ENCODE data around the gene PAQR4.

The PAQR4 gene

DNA sequence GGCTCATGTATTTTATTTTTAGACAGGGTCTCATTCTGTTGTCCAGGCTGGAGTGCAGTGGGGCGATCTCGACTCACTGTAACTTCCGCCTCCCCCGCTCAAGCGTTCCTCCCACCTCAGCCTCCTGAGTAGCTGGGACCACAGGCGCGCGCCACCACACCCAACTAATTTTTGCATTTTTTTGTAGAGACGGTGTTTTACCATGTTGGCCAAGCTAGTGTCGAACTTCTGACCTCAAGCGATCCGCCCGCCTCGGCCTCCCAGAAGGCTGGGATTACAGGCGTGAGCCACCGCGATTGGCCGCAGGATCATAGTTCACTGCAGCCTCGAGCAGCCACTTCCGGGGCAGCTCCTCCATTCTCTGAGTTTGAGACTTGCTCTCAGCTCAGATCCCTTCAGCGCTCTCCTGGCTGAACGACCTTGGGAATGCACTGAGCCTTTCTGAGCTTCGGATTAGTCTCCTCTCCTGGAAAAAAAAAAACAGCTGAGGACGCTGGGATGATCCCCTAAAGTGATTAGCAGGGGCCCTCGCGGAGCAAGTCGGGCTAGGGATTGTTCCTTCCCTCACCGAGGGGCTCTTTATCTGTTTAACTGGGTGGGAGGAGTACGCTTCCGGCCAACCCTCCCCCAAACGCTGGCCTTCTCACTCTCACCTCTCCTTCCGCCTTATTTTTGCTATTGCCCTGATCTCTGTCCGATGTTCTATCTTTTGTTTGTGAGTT lies 12.2 kb downstream of the PAQR4 start:
- no peak for DNase-seq

DNA sequence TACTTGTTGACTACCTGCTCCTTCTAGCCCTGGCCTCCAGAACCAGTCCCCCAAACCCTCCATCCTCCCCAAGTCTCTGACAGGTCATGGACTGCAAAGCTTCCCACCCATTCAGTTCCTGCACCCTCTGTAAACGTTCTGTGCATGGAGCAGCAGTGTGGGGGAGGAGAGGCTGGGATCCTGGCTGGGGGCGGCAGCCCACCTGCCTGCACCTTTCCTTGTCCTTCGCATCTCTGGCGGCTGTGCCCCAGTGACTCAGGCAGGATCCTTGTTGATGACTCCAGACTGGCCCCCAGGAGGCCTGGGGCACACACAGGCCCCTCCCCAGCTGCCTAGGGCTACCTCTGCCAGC lies 12.7 kb downstream of the PAQR4 start:
- DNase-seq, result no peak

DNA sequence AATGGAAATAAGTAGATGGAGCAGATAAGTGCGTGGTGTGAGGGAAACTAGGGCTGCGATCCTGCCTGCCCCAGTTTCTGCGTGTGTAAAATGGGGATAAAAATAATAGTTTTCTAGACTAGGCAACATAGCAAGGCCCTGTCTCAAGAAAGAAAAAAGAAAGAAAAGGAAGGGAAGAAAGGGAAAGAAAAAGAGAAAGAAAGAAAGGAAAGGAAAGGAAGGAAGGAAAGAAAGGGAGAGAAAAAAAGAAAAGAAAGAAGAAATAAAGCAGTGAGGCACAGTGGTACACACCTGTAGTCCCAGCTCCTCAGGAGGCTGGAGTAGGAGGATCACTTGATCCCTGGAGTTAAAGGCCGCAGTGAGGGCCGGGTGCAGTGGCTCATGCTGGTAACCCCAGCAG lies 13.3 kb downstream of the PAQR4 start:
- no peak for DNase-seq

DNA sequence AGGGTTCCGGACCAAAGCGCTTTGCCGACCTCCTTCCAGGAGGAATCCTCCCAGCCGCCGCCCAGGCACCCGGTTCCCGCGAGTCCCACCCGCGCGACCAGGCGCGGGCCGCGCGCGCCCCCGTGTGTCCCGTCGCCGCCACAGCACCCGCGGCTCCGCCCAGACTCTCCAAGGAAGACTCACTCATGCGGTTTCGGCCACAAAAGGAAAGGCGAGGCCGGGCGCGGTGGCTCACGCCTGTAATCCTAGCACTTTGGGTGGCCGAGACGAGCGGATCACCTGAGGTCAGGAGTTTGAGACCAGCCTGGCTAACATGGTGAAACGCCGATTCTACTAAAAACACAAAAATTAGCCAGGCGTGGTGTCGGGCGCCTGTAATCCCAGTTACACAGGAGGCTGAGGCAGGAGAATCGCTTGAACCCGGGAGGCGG lies 14.6 kb downstream of the PAQR4 start:
- DNase-seq, result peak; percentile 61

DNA sequence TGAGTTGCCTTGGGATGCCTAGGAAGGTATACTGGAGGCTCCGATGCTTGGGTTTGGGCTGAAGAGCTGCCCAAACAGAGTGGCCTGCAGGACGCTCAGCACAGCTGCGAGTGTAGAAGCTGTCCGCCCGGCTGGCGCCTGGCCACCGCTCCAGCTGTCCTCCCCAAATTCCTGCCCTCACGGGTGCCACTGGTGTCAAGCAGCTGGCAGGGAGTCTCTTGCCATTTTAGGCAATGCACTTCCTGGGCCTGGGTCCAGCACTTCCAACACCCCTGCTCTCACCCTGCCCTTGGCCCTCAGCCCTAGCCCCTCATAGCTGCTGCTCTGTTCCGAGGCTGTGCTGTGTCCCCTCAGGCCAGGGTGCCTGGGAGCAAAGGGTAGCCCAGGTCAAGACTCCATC lies 16.3 kb downstream of the PAQR4 start:
- no peak for DNase-seq

DNA sequence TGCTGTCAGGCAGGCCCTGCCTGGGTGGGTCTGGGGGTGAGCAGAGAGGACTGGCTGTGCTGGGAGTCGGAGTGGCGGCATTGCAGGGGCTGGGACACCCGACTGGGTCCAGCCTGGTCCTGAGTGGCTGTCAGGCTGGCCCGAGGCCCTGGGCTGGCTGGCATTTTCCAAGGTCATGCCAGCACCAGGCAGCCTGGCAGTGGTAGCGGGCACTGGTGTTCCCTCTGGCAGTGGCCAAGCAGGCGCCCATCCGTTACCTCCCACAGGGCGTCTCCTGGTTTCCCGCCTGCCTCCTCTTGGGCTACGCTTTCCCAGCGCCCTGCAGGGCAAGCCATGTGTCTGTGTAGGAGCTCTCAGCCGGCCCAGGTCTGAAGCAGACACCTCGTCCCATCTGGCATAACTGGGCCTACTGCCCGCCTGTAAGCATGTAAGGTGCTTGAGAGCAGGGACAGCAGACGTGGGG lies 16.8 kb downstream of the PAQR4 start:
- DNase-seq, result no peak

DNA sequence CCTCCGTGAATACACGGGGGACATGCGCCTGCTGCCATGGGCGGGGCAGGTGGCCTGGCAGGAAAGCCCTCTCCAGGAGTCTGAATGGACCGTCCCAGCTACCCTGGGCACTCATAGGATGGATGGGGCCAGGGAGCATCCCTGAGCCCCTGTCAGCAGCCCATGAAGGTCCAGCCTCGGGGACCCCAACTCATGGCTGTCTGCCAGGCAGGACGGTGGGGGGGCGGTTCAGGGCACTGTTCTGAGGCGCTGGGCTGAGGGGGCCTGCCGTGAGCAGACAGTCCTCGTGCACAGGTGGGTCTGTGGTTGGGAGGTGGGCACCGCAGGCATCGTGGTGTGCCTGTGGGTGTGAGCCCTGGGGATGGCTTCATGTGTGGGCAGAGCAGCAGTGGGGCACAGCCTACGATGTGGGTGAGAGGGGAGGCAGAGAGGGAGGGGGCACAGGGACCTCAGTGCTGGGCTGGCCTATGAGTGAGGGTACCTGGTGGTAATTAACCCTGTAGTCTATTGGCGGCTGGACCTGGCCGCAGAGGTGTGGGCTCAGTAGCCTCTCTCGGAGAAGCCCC lies 17.6 kb downstream of the PAQR4 start:
- no peak for DNase-seq

DNA sequence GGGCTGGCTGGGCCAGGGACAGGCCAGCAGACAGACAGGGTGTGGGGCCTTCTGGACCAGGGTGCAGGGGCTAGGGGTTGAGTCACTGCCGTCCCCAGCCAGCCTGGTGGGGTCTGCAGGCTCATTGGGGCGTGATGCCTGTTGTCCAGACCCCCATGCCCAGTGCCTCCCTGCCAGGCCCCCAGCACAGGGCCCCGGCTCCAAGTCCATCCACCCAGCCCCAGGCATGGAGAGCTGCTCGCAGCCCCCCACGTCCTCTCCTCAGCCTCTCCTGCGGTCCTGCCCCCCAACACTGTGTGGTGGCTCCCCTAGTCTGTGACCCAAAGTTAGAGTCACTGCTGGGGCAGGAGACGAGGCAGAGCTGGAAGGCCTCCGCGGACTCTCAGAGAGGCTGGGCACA lies 18.1 kb downstream of the PAQR4 start:
- no peak for DNase-seq

DNA sequence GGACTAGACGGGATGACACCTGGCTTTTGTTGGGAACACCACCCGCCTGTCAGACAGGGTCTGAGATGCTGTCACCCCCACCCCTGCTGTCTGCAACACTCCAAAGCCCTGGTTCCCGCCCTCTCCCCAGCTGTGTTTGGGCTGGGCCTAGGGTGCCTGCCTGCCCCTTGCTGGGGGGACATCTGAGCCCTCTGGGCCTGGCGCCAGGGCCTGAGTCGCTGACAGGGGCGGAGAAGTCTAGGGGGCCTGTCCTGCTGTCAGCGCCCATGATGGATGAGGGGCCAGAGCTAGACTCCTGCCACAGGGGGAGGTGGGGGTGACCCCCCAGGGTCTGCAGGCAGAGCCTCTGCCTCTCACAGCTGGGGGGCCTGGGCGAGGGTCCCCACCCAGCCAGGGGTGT lies 18.7 kb downstream of the PAQR4 start:
- DNase-seq, result no peak

DNA sequence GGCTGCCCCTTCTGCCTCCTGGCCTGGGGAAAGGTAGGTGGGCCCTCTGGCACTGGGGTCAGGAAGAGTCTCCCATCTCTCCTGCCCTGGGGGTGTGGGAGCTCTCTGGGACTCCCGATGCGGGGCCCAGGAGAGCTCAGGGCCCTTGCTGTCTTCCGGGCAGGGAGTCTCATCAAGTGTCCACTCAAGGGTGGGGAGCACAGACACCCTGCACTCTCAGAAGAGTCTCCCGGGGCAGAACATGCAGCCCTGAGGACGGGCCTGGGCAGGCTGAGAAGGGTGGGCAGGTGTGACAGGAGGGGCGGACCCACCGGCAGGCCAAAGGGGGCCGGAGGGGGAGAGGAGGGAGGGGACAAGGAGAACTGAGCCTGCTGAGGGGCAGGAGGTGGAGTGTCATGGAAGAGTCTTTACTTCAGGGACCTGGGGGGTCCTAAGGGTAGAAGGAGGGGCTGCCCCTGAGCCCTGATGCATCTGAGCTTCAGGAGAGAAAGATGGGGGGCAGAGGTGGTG lies 19.5 kb downstream of the PAQR4 start:
- no peak for DNase-seq

DNA sequence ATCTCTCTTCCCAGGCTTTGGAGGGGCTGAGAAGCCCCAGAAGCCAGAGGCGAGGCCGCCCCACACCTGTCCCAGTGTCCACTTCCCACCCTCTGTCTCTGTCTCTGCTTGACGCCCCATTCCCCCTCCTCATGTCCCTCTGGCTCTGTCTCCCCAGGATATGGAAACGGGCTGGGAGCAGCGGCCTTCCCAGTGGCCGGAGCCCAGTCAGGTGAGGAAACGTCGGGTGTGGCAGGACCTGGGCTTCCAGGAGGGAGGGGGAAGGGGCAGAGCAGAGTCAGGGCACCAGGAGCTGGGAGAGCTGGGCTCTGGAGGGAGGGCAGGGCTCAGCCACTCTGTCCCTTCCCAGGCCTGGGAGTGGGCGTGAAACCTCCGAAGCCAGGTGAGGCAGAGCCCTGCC lies 21.7 kb downstream of the PAQR4 start:
- DNase-seq, result no peak

DNA sequence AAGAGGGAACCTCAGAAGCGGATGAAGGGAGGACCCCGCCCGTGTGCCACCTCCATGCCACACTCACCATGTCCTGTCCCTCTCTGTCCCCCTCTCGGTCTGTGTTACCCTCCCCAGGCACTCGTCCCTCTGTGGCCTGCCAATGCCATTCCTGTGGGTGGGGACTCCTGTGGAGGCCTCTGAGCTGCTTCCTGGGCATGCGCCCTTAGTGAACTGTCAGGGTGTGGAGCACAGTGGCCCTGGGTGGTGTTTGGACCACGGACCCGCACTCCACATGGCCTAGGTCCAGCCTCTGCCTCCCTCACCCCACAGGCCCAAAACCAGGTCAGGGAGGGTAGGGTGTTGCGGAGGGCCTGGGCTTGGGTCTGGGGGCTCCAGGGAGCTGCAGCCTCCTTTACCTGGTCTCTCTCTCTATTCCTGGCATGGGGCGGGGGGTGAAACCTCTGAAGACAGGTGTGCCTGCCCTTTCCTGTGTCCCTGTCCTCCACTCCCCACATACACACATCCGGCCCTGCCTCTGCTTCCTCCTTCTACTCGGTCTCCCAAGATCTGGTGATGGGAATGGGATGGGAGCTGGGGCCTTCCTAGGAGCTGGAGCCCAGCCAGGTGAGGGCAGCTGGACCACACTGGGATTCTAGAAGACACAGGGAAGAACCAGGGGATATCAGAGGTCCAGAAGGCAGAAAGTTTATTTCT lies 22.6 kb downstream of the PAQR4 start:
- DNase-seq, result no peak

DNA sequence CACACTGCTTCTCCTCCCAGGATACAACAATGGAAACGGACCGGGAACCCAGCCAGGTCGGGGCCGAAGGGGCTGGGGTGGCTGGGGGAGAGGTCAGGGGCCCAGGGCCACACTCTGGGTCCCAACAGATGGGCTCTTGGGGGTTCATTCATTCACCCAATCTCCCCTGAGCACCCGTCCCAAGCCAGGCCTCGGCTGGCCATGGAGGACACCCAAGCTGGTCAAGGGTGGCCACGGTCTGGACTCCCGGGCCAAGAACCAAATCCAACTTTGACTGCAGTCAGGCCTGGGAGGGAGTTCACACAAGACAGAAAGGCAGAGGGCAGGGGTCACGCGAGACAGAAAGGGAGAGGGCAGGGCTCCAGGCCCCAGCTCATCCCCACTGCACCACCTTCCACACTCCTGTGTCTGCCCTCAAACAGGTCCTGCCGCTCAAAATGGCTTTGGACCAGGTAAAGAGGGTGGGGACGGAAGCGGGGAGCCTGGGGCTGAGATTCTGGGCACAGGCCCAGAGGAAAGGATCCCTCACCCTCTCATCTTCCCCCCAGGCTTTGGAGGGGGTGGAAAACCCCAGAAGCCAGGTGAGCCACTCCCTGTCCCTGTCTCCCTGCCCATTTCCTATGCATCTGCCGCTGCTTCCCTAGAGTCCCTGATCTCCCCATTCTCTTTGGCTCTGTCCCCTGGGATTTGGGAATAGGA lies 23.4 kb downstream of the PAQR4 start:
- no peak for DNase-seq

DNA sequence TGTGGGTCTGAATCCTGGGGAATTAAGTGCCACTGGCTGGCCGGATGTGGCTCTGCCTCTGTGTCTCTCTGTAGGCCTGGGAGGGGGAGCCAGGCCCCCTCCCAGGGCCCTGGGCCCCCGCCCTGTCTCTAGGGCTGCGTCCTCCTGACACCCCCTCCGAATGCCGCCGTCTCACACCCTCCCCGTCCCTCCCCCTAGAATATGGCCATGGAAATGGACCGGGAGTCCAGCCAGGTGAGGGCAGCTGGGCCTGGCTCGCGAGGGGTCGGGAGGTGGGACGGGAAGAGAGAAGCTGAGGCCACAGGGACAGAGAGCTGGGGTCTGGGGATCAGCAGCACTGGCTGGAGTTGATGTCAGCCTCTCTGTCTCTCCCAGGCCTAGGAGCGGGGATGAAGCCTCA lies 27.1 kb downstream of the PAQR4 start:
- DNase-seq, result no peak

DNA sequence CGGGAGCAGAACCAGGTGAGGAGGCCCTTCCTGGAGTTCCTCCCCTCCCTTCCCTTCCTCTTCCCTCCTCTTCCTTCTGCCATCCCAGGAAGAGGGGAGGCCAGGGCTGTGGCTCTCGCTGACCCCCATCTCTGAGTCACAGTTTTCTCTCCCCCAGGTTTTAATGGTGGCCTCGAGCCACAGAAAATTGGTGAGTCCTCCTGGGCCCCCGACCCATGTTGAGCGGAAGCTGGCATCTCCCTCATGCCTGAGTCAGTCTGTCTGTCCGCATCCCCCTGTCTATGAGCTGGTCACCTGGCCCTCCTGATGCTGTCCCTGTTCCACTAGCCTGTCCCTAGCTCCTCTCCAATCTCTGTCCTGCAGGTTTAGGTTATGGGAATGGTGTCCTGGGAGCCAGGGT lies 30.8 kb downstream of the PAQR4 start:
- DNase-seq, result no peak

DNA sequence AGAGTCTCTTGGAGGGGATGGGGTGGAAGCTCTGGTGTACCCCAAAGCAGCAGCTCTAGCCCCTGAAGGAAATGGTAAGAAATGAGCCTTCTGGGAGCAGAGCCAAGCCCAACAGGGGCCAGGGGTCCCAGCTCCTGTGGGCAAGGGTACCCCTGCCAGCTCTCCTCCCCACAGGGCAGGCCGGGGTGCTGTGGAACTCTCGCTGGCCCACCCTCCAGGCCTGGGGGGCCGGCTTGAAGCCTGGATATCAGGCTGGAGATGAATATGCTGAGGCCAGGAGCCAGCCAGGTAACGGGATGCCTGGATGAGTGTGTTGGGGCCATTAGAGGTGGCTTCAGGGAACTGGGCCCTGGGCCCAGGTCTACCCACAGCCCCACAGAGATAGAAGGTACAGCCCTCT lies 31.4 kb downstream of the PAQR4 start:
- DNase-seq, result no peak

DNA sequence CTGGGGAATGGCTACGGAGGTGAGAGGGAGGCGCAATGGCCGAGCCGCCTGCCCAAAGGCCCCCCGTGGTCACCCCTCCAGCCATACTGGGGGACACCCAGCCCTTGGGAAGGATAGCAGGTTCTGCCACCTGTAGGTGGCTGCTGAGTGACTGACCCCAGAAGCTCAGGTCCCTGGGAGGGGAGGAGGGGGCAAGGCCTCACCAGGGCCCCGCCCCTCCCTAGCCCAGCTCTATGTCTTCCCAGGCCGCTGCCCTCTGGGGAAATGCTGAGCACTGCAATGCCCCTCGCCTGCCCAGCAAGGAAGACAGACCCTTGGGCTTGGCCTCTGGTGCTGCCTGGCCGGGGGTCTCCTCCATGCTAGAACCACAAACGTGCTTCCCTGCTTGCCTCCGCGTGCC lies 32.2 kb downstream of the PAQR4 start:
- no peak for DNase-seq

DNA sequence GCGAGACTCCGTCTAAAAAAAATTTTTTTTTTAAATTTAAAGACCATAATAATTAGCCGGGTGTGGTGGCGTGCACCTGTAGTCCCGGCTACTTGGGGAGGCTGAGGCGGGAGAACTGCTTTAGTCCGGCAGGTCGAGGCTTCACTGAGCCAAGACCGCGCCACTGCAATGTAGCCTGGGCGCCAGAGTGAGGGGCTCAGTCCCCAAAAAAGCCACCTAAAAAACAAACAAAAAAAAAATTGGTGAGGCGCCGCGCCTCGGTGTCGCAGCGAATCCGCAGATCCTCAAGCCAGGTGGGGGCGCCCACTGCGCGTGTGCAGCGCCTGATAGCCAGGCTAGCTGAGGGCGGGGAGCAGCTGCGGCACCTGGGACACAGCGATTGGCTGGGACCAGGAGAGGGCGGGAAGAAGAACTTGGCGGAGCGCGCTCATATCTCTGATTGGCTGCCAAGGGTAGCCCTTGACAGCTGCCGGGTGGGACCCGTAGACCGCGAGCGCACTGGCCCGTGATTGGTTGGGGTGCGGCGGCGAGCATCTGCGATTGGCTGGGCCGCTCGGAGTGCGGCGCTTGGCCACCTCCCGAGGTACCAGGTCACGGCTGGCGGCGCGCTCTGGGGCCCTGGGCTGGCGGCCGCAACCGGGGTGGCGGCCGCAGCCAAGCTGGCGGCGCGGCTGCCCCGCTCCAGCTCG lies 34.6 kb downstream of the PAQR4 start:
- DNase-seq, result peak; percentile 100

DNA sequence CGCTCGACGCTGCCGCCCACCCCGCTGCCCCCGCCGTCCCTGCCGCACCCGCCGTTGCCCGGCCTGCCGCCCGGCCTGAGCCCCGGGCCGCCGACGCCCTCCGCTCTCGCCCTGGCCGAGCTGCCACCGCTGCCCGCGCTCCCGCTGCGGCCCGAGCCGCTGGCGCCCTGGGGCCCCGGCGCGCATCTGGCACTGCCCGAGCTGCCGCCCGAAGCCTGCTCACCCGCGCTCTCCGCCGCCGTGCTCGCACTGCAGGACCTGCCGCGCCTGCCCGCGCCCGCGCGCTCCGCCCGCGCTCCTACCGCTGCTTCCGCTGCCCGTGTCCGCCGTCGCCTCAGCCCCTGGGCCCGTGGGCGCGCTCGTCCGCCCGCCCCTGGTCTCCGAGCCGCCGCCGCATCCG lies 35.2 kb downstream of the PAQR4 start:
- no peak for DNase-seq

DNA sequence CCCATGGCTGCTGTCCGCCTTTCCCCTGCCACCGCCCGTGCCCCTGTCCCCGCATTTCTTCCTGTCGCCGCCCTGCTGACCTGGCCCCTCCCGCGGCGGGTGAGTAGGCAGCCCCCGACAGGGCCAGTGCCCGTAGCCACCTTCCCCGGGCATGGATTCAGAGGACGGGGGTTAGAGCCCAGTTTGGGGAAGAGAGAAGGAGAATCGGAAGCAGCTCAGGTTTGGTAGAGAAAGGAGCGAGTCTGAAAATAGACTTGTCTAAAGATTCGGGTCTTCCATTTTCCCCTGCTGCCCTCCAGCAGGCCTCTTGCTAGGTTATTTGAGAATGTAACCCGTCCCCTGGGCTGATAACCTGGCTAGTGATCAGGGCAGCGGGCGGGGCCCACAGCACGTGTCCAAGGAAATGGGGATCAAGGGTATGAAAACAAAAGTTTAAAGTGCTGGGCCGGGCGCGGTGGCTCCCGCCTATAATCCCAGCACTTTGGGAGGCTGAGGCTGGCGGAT lies 35.7 kb downstream of the PAQR4 start:
- DNase-seq, result no peak

DNA sequence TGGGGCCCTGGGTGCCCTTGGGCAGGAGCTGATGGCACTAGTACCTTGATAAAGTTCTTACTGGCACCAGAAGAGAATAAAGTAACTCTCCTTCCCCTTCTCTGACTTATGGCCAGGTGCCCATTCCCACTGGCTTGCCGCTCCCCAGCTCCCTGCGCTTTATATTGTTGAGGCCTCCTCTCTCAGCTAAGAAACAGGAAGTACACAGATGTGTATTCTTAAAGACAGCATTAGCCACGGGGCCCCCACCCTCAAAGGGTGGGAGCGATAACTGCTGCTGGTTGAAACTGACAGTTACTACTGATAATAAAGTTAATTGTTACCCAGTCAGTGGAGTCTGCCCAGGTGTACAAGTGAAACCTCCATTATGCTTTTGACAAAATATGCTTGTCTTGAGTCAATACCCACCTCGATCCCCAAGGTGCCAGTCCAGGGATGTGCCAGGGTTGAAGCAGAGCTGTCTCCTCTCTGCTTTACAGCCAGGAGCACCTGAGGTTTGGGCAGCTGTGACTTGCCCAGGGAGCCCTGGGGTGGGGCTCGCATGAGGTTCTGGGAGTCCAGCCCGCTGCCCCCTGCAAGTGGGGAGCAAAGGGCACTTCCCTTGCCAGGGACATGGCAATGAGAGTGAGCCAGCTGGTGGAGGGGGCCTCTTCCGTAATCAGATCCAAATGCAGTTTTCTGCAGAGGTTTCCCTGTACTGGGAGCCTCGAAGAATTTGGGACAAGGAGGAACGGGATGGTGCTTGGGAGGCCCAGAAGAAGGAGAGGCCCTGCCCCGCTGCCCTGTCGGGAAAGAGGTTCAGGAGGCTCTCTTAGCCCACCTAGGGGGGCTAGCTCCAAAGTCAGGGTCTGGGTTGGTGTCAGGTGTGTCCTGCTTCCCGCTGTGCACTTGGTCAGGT lies 38.2 kb downstream of the PAQR4 start:
- DNase-seq, result no peak

Data from midbrain (tissue), 1 donor.